AG04449 (cell line): ENCODE measurements around the gene ESYT3.
"Not testable (repeated sequence)": the region's sequence is repeated elsewhere in the genome, so short reads cannot be mapped to it uniquely, and the experiment has no call there.

Experiments used
- CTCF ChIA-PET: fragments of 350-600 bp; formaldehyde crosslinking; extraction: SDS; loops from one replicate; lab custom pipeline; 2021; ENCODE audit warnings: antibody characterized with exemption; lab: Yijun Ruan, JAX
- POLR2A ChIA-PET: fragments of 400-600, 350-600 bp; formaldehyde crosslinking; extraction: SDS; loops from one replicate; lab custom pipeline; 2020; ENCODE audit warnings: antibody characterized with exemption, inconsistent platforms; lab: Yijun Ruan, JAX
- DNase-seq: peaks from one replicate; pipeline ENCODE4 v3.0.0-alpha.2; 2010; ENCODE audit warnings: low read depth, low spot score
- H3K4me3 ChIP-seq: 2 replicates; pipeline ENCODE4 v1.5.1; 2011; ENCODE audit warnings: low read depth, mild to moderate bottlenecking, control low read depth, low read length
- CTCF ChIP-seq: IDR thresholded peaks from one replicate; pipeline ENCODE4 v1.5.1; 2011; ENCODE audit warnings: mild to moderate bottlenecking, moderate library complexity, low read length, control low read depth, inconsistent platforms; ENCODE audit not compliant: insufficient read depth; ENCODE audit errors: missing control alignments

ESYT3 gene

GRCh38 chr3:138426211-138426610, 8.2 kb upstream of the ESYT3 start:
- DNase-seq: no peak
- POLR2A ChIA-PET: no interaction called here
- H3K4me3 ChIP-seq: no peak overlapping the region
- CTCF ChIA-PET: interaction anchor here (0.5 to 11.7 kb wide), 16 partner anchors 8 to 252 kb away, joined by 3 to 170 read pairs (median 6); partner anchors contain the start of genes DBR1, ESYT3 and NME9
- TF ChIP-seq CTCF: peak; percentile 66

GRCh38 chr3:138426754-138427153, 7.7 kb upstream of the ESYT3 start:
- H3K4me3 ChIP-seq, DNase-seq, POLR2A ChIA-PET: not testable (repeated sequence)
- CTCF ChIA-PET: interaction anchor here (0.9 to 11.7 kb wide), 12 partner anchors 8 to 253 kb away, joined by 3 to 170 read pairs (median 7); partner anchors contain the start of genes DBR1 and NME9

GRCh38 chr3:138429665-138430064, 4.8 kb upstream of the ESYT3 start:
- CTCF ChIA-PET: interaction anchor here (1.2 to 7.5 kb wide), 5 partner anchors 11 to 486 kb away, joined by 3 to 90 read pairs (median 4); partner anchors contain the start of gene NME9
- no peak for TF ChIP-seq CTCF
- no peak overlapping the region for H3K4me3 ChIP-seq
- DNase-seq: no peak
- POLR2A ChIA-PET: no interaction called here

- H3K4me3 ChIP-seq: no peak overlapping the region
- no peak for TF ChIP-seq CTCF
- CTCF ChIA-PET: interaction anchor here (7.5 kb wide), 1 partner anchor 14 kb away, joined by 90 read pairs; no protein-coding TSS in a partner anchor
- POLR2A ChIA-PET: no interaction called here
- no peak for DNase-seq
These were observed 1.7 kb upstream of the ESYT3 start for GRCh38 chr3:138432576-138433240.

- CTCF ChIA-PET: interaction anchor here (0.9 to 3.3 kb wide), 5 partner anchors 8 to 490 kb away, joined by 3 to 33 read pairs (median 5); no protein-coding TSS in a partner anchor
- POLR2A ChIA-PET: no interaction called here
- no peak for TF ChIP-seq CTCF
- no peak for DNase-seq
- H3K4me3 ChIP-seq: no peak overlapping the region; the same call in 1 of the 2 replicates
These were observed 532 bp upstream of the ESYT3 start for GRCh38 chr3:138433892-138434275.

- no peak for DNase-seq
- no peak for TF ChIP-seq CTCF
- POLR2A ChIA-PET: interaction anchor here (0.9 kb wide), 1 partner anchor 44 kb away, joined by 3 read pairs; no protein-coding TSS in a partner anchor
- H3K4me3 ChIP-seq: peak overlapping the region; percentile 53
- CTCF ChIA-PET: interaction anchor here (0.8 to 3.3 kb wide), 8 partner anchors 9 to 501 kb away, joined by 3 to 33 read pairs (median 4); no protein-coding TSS in a partner anchor
These were observed 708 bp downstream of the ESYT3 start for GRCh38 chr3:138434875-138435772.
